MM.1S (cell line): ENCODE results near the gene C16orf46.

ENCODE experiments used
- DNase-seq: peaks from one replicate; pipeline ENCODE4 v3.0.0-alpha.2; 2015
- H2AFZ ChIP-seq: fragments of 300-600 bp; sonication (generic); 2 replicates; pipeline ENCODE4 v1.6.0; 2016; ENCODE audit warnings: antibody characterized with exemption, low read length
- H3F3A ChIP-seq: fragments of 300-600 bp; sonication (generic); 2 replicates; pipeline ENCODE4 v1.6.1; 2016; ENCODE audit warnings: mild to moderate bottlenecking, antibody characterized with exemption, low read length, moderate library complexity, mixed read lengths; ENCODE audit not compliant: insufficient read depth
- H3K27ac ChIP-seq: fragments of 300-600 bp; sonication (generic); 2 replicates; pipeline ENCODE4 v1.5.1; 2016; ENCODE audit warnings: mild to moderate bottlenecking, low read length
- H3K27me3 ChIP-seq: fragments of 300-600 bp; sonication (generic); replicated peaks from 2 replicates; pipeline ENCODE4 v1.6.0; 2016; ENCODE audit warnings: low read length; ENCODE audit not compliant: insufficient read depth
- H3K36me3 ChIP-seq: fragments of 300-600 bp; sonication (generic); replicated peaks from 2 replicates; pipeline ENCODE4 v1.6.1; 2016; ENCODE audit warnings: mild to moderate bottlenecking, low read length, mixed read lengths; ENCODE audit not compliant: insufficient read depth
- H3K4me1 ChIP-seq: fragments of 300-600 bp; sonication (generic); 2 replicates; pipeline ENCODE4 v1.6.1; 2016; ENCODE audit warnings: low read length, mixed read lengths
- H3K4me2 ChIP-seq: fragments of 300-600 bp; sonication (generic); 2 replicates; pipeline ENCODE4 v1.6.0; 2016; ENCODE audit warnings: low read depth, low read length
- H3K4me3 ChIP-seq: fragments of 300-600 bp; sonication (generic); 2 replicates; pipeline ENCODE4 v1.5.1; 2016; ENCODE audit warnings: low read length, mixed read lengths
- H3K79me2 ChIP-seq: fragments of 300-600 bp; sonication (generic); 2 replicates; pipeline ENCODE4 v1.6.1; 2016; ENCODE audit warnings: mixed run types, low read length, mixed read lengths
- H3K9ac ChIP-seq: fragments of 300-600 bp; sonication (generic); 2 replicates; pipeline ENCODE4 v1.6.1; 2016; ENCODE audit warnings: low read length, mixed read lengths
- H3K9me2 ChIP-seq: fragments of 300-600 bp; sonication (generic); replicated peaks from 2 replicates; pipeline ENCODE4 v1.6.1; 2016; ENCODE audit warnings: mild to moderate bottlenecking, low read length, mixed read lengths; ENCODE audit not compliant: insufficient read depth
- H3K9me3 ChIP-seq: fragments of 300-600 bp; sonication (generic); replicated peaks from 2 replicates; pipeline ENCODE4 v1.6.1; 2016; ENCODE audit warnings: mild to moderate bottlenecking, low read length, mixed read lengths; ENCODE audit not compliant: insufficient read depth
- H4K20me1 ChIP-seq: fragments of 300-600 bp; sonication (generic); 2 replicates; pipeline ENCODE4 v1.6.1; 2016; ENCODE audit warnings: mild to moderate bottlenecking, low read length, moderate library complexity, mixed read lengths; ENCODE audit not compliant: insufficient read depth
- EZH2 ChIP-seq: fragments of 300-600 bp; sonication (generic); optimal IDR thresholded peaks from 2 replicates; pipeline ENCODE3; 2017; ENCODE audit warnings: low read depth, mild to moderate bottlenecking, antibody characterized with exemption, low read length, mixed read lengths
- EZH2phosphoT487 ChIP-seq: fragments of 300-600 bp; sonication (generic); IDR thresholded peaks from 2 replicates; pipeline ENCODE4 v1.6.1; 2018; ENCODE audit warnings: antibody characterized with exemption, low read length
- TF ChIP-seq, protein P1 (sequence below): fragments of 300-600 bp; sonication (generic); IDR thresholded peaks from 2 replicates; pipeline ENCODE4 v1.5.1; 2016; ENCODE audit warnings: antibody characterized with exemption, low read length, mixed read lengths

The C16orf46 gene

DNA sequence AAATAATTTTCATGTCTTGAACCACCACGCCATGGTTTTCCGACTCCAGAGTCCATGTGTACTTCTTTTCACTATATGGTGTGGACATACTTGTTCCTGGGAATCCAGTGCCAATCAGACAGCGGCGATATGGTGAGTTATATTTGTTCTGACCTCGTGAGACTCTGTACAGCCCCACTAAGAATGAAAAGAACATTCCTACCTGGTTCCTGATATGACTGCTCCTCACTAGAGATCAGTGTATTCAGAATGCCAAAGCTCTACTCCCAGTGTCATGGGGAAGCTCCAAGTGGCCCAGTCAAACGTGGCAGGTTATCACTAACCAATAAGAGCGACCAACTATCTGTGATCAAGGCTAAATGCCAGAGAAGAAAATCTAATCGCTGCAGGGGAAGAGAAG lies 6.1 kb downstream of the C16orf46 start:
- Histone ChIP-seq H3K4me3 (no peak overlapping the region), H3K27ac (no peak overlapping the region)

DNA sequence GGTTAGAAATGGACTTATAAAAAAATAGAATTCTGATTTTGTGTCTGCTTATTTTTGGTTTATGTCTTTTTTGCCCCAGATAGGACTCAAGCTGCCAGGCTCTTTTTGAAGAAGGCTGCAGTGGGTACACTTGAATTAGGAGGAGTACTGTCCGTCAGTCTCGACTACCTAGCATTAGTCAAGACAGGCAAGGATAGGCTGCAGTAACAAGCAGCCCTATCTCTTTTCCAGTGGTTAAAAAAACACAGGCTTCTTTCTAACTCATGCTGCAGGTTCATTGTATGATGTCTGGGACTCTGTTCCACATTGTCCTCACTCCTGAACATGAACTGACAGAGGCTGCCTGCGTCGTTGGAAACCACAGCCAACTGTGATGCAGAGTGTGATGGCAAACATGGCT lies 8.0 kb downstream of the C16orf46 start:
- Histone ChIP-seq H3K27me3 (no peaks in the 10 kb centered on the region), H3K9ac (no peak overlapping the region), H3K9me2 (no peaks in the 10 kb centered on the region), H3K79me2 (no peaks in the 10 kb centered on the region), H3F3A (no peaks in the 10 kb centered on the region), H2AFZ (no peak overlapping the region), H3K4me2 (no peak overlapping the region), H4K20me1 (no peaks in the 10 kb centered on the region), H3K4me3 (no peak overlapping the region), H3K36me3 (no peaks in the 10 kb centered on the region), H3K9me3 (no peaks in the 10 kb centered on the region), H3K27ac (no peak overlapping the region), H3K4me1 (no peaks in the 10 kb centered on the region)
- DNase-seq = no peak
- no peak for TF ChIP-seq EZH2phosphoT487
- TF ChIP-seq EZH2 = no peak
- TF ChIP-seq, protein P1, sequence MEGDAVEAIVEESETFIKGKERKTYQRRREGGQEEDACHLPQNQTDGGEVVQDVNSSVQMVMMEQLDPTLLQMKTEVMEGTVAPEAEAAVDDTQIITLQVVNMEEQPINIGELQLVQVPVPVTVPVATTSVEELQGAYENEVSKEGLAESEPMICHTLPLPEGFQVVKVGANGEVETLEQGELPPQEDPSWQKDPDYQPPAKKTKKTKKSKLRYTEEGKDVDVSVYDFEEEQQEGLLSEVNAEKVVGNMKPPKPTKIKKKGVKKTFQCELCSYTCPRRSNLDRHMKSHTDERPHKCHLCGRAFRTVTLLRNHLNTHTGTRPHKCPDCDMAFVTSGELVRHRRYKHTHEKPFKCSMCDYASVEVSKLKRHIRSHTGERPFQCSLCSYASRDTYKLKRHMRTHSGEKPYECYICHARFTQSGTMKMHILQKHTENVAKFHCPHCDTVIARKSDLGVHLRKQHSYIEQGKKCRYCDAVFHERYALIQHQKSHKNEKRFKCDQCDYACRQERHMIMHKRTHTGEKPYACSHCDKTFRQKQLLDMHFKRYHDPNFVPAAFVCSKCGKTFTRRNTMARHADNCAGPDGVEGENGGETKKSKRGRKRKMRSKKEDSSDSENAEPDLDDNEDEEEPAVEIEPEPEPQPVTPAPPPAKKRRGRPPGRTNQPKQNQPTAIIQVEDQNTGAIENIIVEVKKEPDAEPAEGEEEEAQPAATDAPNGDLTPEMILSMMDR = no peak

More for the DNA sequence above, 6.1 kb downstream of the C16orf46 start:
- Histone ChIP-seq H3K9ac (no peak overlapping the region), H2AFZ (no peak overlapping the region), H3K4me1 (no peaks in the 10 kb centered on the region), H3K79me2 (no peaks in the 10 kb centered on the region), H3F3A (no peaks in the 10 kb centered on the region), H3K27me3 (no peaks in the 10 kb centered on the region), H3K4me2 (no peak overlapping the region), H4K20me1 (no peaks in the 10 kb centered on the region), H3K36me3 (no peaks in the 10 kb centered on the region), H3K9me3 (no peaks in the 10 kb centered on the region), H3K9me2 (no peaks in the 10 kb centered on the region)
- DNase-seq = no peak
- no peak for TF ChIP-seq EZH2phosphoT487
- no peak for TF ChIP-seq EZH2
- TF ChIP-seq, protein P1 = no peak

DNA sequence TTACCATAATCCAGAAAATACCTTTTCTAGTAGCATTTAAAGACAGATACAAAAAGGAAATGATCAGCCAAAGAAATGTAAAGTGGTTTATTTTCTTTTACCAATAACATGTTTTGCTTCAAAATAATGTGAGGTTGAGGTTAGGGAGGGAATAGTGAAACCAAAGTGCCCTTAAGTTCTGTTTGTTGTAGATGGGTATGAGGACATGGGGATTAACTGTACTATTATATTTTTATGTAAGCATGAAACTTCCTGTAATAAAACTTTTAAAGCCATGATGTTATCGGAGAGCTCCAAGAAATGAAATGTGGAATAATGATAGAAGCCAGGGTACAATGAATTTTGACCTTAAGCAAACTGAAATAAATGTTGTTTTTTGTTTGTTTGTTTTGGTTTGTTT lies 9.9 kb downstream of the C16orf46 start:
- no peak overlapping the region for H3K4me3 ChIP-seq
- H4K20me1 ChIP-seq = no peaks in the 10 kb centered on the region
- no peak overlapping the region for H3K9ac ChIP-seq
- no peaks in the 10 kb centered on the region for H3K9me2 ChIP-seq
- H3F3A ChIP-seq = no peaks in the 10 kb centered on the region
- no peak for DNase-seq
- H3K79me2 ChIP-seq = no peaks in the 10 kb centered on the region
- TF ChIP-seq EZH2phosphoT487 = no peak
- no peak for TF ChIP-seq EZH2
- TF ChIP-seq, protein P1 = no peak
- H3K4me1 ChIP-seq = no peaks in the 10 kb centered on the region
- no peaks in the 10 kb centered on the region for H3K27me3 ChIP-seq
- no peaks in the 10 kb centered on the region for H3K9me3 ChIP-seq
- H3K36me3 ChIP-seq = no peaks in the 10 kb centered on the region
- H3K4me2 ChIP-seq = no peak overlapping the region
- no peak overlapping the region for H2AFZ ChIP-seq
- no peak overlapping the region for H3K27ac ChIP-seq
